ENCODE measurements around the gene TTC29. TPM values are rescaled to one million over a fixed set of nuclear protein-coding genes. Genes with fewer than 3 reads are reported as not detected.

TTC29 gene
- total RNA-seq, 1 donor: under 0.01 TPM

DNA sequence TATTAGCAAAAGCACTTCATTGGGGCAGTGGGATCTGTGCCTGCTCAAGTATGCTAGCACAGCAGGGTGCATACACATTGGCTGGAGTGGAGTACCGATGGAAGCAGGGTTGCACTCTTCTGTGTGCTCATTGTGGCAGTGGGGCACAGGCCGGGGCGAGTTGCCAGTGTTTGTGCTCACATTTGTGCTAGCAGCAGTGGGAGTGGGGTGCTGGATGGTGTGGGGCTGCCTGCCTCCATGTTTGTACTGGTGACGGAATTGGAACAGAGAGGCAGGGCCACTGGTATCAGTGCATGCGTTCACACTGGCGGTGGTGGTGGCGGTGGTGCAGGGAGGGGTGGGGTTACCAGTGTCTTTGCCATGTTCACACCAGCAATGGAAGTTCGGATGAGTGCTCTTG is 169.0 kb downstream of the TTC29 start:
- Histone ChIP-seq H3K79me2 (ENCODE audit: insufficient read depth, low read length) (no peaks in the 10 kb centered on the region), H3K27me3 (ENCODE audit: insufficient read depth, low read length) (no peaks in the 10 kb centered on the region), H3K4me3 (ENCODE audit: insufficient read depth, low read length) (no peak overlapping the region), H3K36me3 (ENCODE audit: insufficient read depth, low read length) (no peaks in the 10 kb centered on the region), H3K9me3 (ENCODE audit: low read depth, low read length) (no peaks in the 10 kb centered on the region), H3K27ac (ENCODE audit: low read depth, low read length) (no peak overlapping the region), H3K4me2 (ENCODE audit: insufficient read depth, low read length) (no peak overlapping the region), H4K20me1 (ENCODE audit: insufficient read depth, low read length) (no peaks in the 10 kb centered on the region), H2AFZ (ENCODE audit: low read length) (no peak overlapping the region), H3K4me1 (ENCODE audit: insufficient read depth, low read length) (no peaks in the 10 kb centered on the region)
- TF ChIP-seq, protein P1, sequence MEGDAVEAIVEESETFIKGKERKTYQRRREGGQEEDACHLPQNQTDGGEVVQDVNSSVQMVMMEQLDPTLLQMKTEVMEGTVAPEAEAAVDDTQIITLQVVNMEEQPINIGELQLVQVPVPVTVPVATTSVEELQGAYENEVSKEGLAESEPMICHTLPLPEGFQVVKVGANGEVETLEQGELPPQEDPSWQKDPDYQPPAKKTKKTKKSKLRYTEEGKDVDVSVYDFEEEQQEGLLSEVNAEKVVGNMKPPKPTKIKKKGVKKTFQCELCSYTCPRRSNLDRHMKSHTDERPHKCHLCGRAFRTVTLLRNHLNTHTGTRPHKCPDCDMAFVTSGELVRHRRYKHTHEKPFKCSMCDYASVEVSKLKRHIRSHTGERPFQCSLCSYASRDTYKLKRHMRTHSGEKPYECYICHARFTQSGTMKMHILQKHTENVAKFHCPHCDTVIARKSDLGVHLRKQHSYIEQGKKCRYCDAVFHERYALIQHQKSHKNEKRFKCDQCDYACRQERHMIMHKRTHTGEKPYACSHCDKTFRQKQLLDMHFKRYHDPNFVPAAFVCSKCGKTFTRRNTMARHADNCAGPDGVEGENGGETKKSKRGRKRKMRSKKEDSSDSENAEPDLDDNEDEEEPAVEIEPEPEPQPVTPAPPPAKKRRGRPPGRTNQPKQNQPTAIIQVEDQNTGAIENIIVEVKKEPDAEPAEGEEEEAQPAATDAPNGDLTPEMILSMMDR (IDR thresholded peaks at IDR 0.05; ENCODE audit: extremely low read depth, low read depth, low read length): no peak
- no peak for DNase-seq (ENCODE audit: insufficient read length, low spot score, missing footprints)

DNA sequence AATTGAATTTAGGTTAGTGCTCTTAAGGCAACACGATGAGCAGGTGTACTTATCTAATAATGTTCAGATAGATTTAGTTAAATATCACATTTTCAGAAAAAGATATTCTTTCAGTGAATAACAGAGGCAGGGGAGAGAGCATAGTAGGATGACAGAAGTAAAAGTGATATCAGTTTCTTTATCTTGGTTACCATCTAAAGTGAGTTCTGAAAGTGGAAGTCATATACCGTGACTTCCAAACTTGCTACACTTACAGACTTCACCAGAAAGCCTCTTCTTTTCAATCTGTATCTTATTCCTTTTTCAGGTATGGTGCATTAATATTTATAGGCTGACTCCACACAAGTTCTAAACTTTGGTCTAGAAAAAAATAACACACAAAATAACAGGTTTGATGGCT is 182.1 kb downstream of the TTC29 start:
- DNase-seq (ENCODE audit: insufficient read length, low spot score, missing footprints): no peak
- Histone ChIP-seq H3K36me3 (ENCODE audit: insufficient read depth, low read length) (no peaks in the 10 kb centered on the region), H3K4me2 (ENCODE audit: insufficient read depth, low read length) (no peak overlapping the region), H4K20me1 (ENCODE audit: insufficient read depth, low read length) (no peaks in the 10 kb centered on the region), H3K4me1 (ENCODE audit: insufficient read depth, low read length) (no peaks in the 10 kb centered on the region), H3K79me2 (ENCODE audit: insufficient read depth, low read length) (no peaks in the 10 kb centered on the region), H3K9me3 (ENCODE audit: low read depth, low read length) (no peaks in the 10 kb centered on the region), H3K27me3 (ENCODE audit: insufficient read depth, low read length) (no peaks in the 10 kb centered on the region), H3K4me3 (ENCODE audit: insufficient read depth, low read length) (no peak overlapping the region), H3K27ac (ENCODE audit: low read depth, low read length) (no peak overlapping the region), H2AFZ (ENCODE audit: low read length) (no peak overlapping the region)
- TF ChIP-seq, protein P1 (IDR thresholded peaks at IDR 0.05; ENCODE audit: extremely low read depth, low read depth, low read length): no peak

DNA sequence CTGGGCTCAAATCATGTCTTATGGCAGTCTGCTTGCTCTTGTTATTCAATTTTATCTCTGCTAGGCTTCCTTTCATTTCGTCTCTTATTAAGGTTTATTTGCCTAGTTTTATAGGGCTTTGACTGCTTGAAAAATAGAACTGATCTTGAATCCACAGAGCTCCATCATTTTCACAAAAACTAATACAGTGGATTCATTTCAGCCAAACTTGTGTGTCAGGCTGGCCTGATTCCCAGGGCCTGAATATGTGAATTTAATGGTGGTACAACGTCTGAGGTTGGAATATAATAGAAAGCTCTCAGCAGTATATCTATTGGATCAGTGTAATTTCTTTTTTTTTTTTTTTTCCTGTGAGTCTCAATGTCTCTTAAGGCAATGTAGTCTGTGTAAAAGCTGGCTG is 183.6 kb downstream of the TTC29 start:
- H3K4me3 ChIP-seq (ENCODE audit: insufficient read depth, low read length): no peak overlapping the region
- no peak overlapping the region for H2AFZ ChIP-seq (ENCODE audit: low read length)
- no peaks in the 10 kb centered on the region for H3K36me3 ChIP-seq (ENCODE audit: insufficient read depth, low read length)
- no peaks in the 10 kb centered on the region for H4K20me1 ChIP-seq (ENCODE audit: insufficient read depth, low read length)
- H3K4me2 ChIP-seq (ENCODE audit: insufficient read depth, low read length): no peak overlapping the region
- H3K27me3 ChIP-seq (ENCODE audit: insufficient read depth, low read length): no peaks in the 10 kb centered on the region
- no peak overlapping the region for H3K27ac ChIP-seq (ENCODE audit: low read depth, low read length)
- TF ChIP-seq, protein P1 (IDR thresholded peaks at IDR 0.05; ENCODE audit: extremely low read depth, low read depth, low read length): no peak
- H3K9me3 ChIP-seq (ENCODE audit: low read depth, low read length): no peaks in the 10 kb centered on the region
- DNase-seq (ENCODE audit: insufficient read length, low spot score, missing footprints): no peak
- H3K4me1 ChIP-seq (ENCODE audit: insufficient read depth, low read length): no peaks in the 10 kb centered on the region
- no peaks in the 10 kb centered on the region for H3K79me2 ChIP-seq (ENCODE audit: insufficient read depth, low read length)

DNA sequence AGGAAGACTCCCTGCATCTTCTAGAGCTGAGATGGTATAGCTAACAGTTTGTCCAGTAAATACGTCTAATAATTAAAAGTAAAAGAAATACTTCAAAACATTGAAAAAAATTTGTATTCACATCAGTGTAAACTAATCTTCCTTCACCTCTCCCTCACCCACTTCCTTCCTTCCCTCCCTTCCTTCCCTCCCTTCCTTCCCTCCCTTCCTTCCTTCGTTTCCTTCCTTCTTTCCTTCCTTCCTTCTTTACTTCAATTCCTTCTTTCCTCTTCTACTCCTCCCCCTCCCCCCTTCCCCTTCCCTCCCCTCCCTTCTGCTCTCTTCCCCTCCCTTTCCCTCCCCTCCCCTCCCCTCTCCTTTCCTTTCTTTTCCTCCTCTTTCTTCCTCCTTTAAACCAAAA is 203.2 kb downstream of the TTC29 start:
- Histone ChIP-seq H4K20me1 (ENCODE audit: insufficient read depth, low read length) (no peaks in the 10 kb centered on the region), H3K4me1 (ENCODE audit: insufficient read depth, low read length) (no peaks in the 10 kb centered on the region), H3K4me2 (ENCODE audit: insufficient read depth, low read length) (no peak overlapping the region), H3K79me2 (ENCODE audit: insufficient read depth, low read length) (no peaks in the 10 kb centered on the region), H2AFZ (ENCODE audit: low read length) (no peak overlapping the region), H3K27me3 (ENCODE audit: insufficient read depth, low read length) (no peaks in the 10 kb centered on the region), H3K27ac (ENCODE audit: low read depth, low read length) (no peak overlapping the region), H3K9me3 (ENCODE audit: low read depth, low read length) (no peaks in the 10 kb centered on the region), H3K36me3 (ENCODE audit: insufficient read depth, low read length) (no peaks in the 10 kb centered on the region), H3K4me3 (ENCODE audit: insufficient read depth, low read length) (no peak overlapping the region)
- TF ChIP-seq, protein P1 (IDR thresholded peaks at IDR 0.05; ENCODE audit: extremely low read depth, low read depth, low read length): no peak
- DNase-seq (ENCODE audit: insufficient read length, low spot score, missing footprints): no peak

Measured in osteoblast (primary cell).